Measurements from ENCODE around the gene UGT2A1. TPM values are rescaled to one million over a fixed set of nuclear protein-coding genes. Genes with fewer than 3 reads are reported as not detected.

UGT2A1 gene
- total and polyA plus RNA-seq, 2 donors from 2014 or later: 2.4 TPM; not detected in 1

GRCh38 chr4:69642961-69643360 is 10.1 kb downstream of the UGT2A1 start:
- Histone ChIP-seq H3K9me3 (ENCODE audit: control insufficient read depth in 2 of 3, insufficient read depth in 1 of 3, low read length in 3 of 3) (no peaks in the 10 kb centered on the region), H3K36me3 (ENCODE audit: control insufficient read depth in 2 of 3, insufficient read depth in 3 of 3, low read length in 3 of 3) (no peaks in the 10 kb centered on the region), H3K27ac (ENCODE audit: low read depth in 2 of 2, low read length in 2 of 2) (no peak overlapping the region), H3K4me1 (ENCODE audit: control insufficient read depth in 2 of 3, insufficient read depth in 2 of 3, low read depth in 1 of 3, low read length in 3 of 3) (no peaks in the 10 kb centered on the region), H3K27me3 (ENCODE audit: control insufficient read depth, insufficient read depth, low read length) (no peaks in the 10 kb centered on the region), H3K4me3 (ENCODE audit: low read length in 3 of 3) (no peak overlapping the region), H3K9ac (ENCODE audit: low read length in 3 of 3) (no peak overlapping the region)
- FAIRE-seq: no peak
- no peak for TF ChIP-seq CTCF (IDR thresholded peaks at IDR 0.05; ENCODE audit: borderline replicate concordance, extremely low read depth, insufficient read depth)
- intact Hi-C loops (cut with DNase I): no loop called here
- DNase-seq: no peak

- Histone ChIP-seq H3K36me3 (ENCODE audit: control insufficient read depth in 2 of 3, insufficient read depth in 3 of 3, low read length in 3 of 3) (no peaks in the 10 kb centered on the region), H3K9me3 (ENCODE audit: control insufficient read depth in 2 of 3, insufficient read depth in 1 of 3, low read length in 3 of 3) (no peaks in the 10 kb centered on the region), H3K27ac (ENCODE audit: low read depth in 2 of 2, low read length in 2 of 2) (no peak overlapping the region), H3K4me3 (ENCODE audit: low read length in 3 of 3) (no peak overlapping the region), H3K4me1 (ENCODE audit: control insufficient read depth in 2 of 3, insufficient read depth in 2 of 3, low read depth in 1 of 3, low read length in 3 of 3) (no peaks in the 10 kb centered on the region), H3K27me3 (ENCODE audit: control insufficient read depth, insufficient read depth, low read length) (no peaks in the 10 kb centered on the region), H3K9ac (ENCODE audit: low read length in 3 of 3) (no peak overlapping the region)
- FAIRE-seq (no peak), DNase-seq (no peak)
- intact Hi-C loops (cut with DNase I): no loop called here
- no peak for TF ChIP-seq CTCF (IDR thresholded peaks at IDR 0.05; ENCODE audit: borderline replicate concordance, extremely low read depth, insufficient read depth)
Measured at GRCh38 chr4:69640289-69640688, 12.8 kb downstream of the UGT2A1 start.

GRCh38 chr4:69639542-69639941 is 13.5 kb downstream of the UGT2A1 start, which contains the start of gene UGT2A2:
UGT2A2 (minus strand) TSS chr4:69639642; CDS start chr4:69639640, 2 bp downstream.
- no peak for FAIRE-seq
- TF ChIP-seq CTCF (IDR thresholded peaks at IDR 0.05; ENCODE audit: borderline replicate concordance, extremely low read depth, insufficient read depth): no peak

GRCh38 chr4:69617083-69617694 is 35.9 kb downstream of the UGT2A1 start:
- no peaks in the 10 kb centered on the region for H3K27me3 ChIP-seq (ENCODE audit: control insufficient read depth, insufficient read depth, low read length)
- H3K27ac ChIP-seq (ENCODE audit: low read depth in 2 of 2, low read length in 2 of 2): no peak overlapping the region
- FAIRE-seq (peak; percentile 90), DNase-seq (peak in 2 of 5 donors; percentile 59 to 77)
- TF ChIP-seq CTCF (IDR thresholded peaks at IDR 0.05; ENCODE audit: borderline replicate concordance, extremely low read depth, insufficient read depth): peak; percentile 51
- intact Hi-C loops (cut with DNase I): no loop called here
- no peaks in the 10 kb centered on the region for H3K4me1 ChIP-seq (ENCODE audit: control insufficient read depth in 2 of 3, insufficient read depth in 2 of 3, low read depth in 1 of 3, low read length in 3 of 3)
- H3K9me3 ChIP-seq (ENCODE audit: control insufficient read depth in 2 of 3, insufficient read depth in 1 of 3, low read length in 3 of 3): no peaks in the 10 kb centered on the region
- no peak overlapping the region for H3K4me3 ChIP-seq (ENCODE audit: low read length in 3 of 3)
- no peak overlapping the region for H3K9ac ChIP-seq (ENCODE audit: low read length in 3 of 3)
- no peaks in the 10 kb centered on the region for H3K36me3 ChIP-seq (ENCODE audit: control insufficient read depth in 2 of 3, insufficient read depth in 3 of 3, low read length in 3 of 3)

More at GRCh38 chr4:69639542-69639941, 13.5 kb downstream of the UGT2A1 start, which contains the start of gene UGT2A2:
- H3K9me3 ChIP-seq (ENCODE audit: control insufficient read depth in 2 of 3, insufficient read depth in 1 of 3, low read length in 3 of 3): no peaks in the 10 kb centered on the region
- no peaks in the 10 kb centered on the region for H3K27me3 ChIP-seq (ENCODE audit: control insufficient read depth, insufficient read depth, low read length)
- H3K27ac ChIP-seq (ENCODE audit: low read depth in 2 of 2, low read length in 2 of 2): no peak within 1 kb of the TSS
- H3K4me1 ChIP-seq (ENCODE audit: control insufficient read depth in 2 of 3, insufficient read depth in 2 of 3, low read depth in 1 of 3, low read length in 3 of 3): no peaks in the 10 kb centered on the region
- no peaks in the 10 kb centered on the region for H3K36me3 ChIP-seq (ENCODE audit: control insufficient read depth in 2 of 3, insufficient read depth in 3 of 3, low read length in 3 of 3)
- DNase-seq: no peak
- intact Hi-C loops (cut with DNase I): no loop called here
- no peak within 1 kb of the TSS for H3K9ac ChIP-seq (ENCODE audit: low read length in 3 of 3)
- H3K4me3 ChIP-seq (ENCODE audit: low read length in 3 of 3): no peak within 1 kb of the TSS

Data from kidney (tissue), 14 donors.